ENCODE data around the gene LHCGR.

LHCGR gene

GRCh38 chr2:48673581-48673980 is 81.9 kb downstream of the LHCGR start:
- DNase-seq (ENCODE audit: insufficient read length, low spot score) (no peak), FAIRE-seq (no peak)
- TF ChIP-seq, protein P1, sequence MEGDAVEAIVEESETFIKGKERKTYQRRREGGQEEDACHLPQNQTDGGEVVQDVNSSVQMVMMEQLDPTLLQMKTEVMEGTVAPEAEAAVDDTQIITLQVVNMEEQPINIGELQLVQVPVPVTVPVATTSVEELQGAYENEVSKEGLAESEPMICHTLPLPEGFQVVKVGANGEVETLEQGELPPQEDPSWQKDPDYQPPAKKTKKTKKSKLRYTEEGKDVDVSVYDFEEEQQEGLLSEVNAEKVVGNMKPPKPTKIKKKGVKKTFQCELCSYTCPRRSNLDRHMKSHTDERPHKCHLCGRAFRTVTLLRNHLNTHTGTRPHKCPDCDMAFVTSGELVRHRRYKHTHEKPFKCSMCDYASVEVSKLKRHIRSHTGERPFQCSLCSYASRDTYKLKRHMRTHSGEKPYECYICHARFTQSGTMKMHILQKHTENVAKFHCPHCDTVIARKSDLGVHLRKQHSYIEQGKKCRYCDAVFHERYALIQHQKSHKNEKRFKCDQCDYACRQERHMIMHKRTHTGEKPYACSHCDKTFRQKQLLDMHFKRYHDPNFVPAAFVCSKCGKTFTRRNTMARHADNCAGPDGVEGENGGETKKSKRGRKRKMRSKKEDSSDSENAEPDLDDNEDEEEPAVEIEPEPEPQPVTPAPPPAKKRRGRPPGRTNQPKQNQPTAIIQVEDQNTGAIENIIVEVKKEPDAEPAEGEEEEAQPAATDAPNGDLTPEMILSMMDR (IDR thresholded peaks at IDR 0.05; ENCODE audit: insufficient read depth, missing control alignments), result no peak

DNA sequence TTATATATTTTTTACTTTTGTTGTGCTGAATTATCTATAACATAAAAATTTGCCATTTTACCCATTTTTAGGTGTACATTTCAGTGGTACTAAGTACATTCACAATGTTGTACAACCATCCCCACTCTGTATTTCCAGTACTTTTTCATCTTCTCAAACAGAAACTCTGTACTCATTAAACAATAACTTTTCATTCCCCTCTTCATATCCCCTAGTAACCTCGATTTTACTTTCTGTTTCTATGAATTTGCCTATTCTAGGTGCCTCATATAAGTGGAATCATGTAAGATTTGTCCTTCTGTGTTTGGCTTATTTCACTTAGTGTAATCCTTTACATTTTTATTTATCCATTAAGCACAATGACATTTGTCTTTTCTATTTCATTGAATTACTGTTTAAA is 86.5 kb downstream of the LHCGR start:
- FAIRE-seq (no peak), DNase-seq (ENCODE audit: insufficient read length, low spot score) (no peak)
- TF ChIP-seq, protein P1 (IDR thresholded peaks at IDR 0.05; ENCODE audit: insufficient read depth, missing control alignments), result no peak

- DNase-seq (ENCODE audit: insufficient read length, low spot score) (no peak), FAIRE-seq (no peak)
- TF ChIP-seq, protein P1 (IDR thresholded peaks at IDR 0.05; ENCODE audit: insufficient read depth, missing control alignments), result no peak
Observed at GRCh38 chr2:48651158-48651790, 104.2 kb downstream of the LHCGR start.

DNA sequence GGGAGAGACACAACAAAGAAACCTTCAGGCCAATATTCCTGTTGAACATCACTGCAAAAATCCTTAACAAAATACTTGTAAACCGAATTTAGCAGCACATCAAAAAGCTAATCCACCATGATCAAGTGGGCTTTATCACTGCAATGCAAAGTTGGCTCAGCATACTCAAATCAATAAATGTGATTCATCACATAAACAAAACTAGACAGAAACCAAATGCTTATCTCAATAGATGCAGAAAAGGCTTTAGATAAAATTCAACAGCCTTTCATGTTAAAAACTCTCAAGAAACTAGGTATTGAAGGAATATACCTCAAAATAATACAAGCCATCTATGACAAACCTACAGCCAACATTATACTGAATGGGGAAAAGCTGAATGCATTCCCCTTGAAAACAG is 117.3 kb downstream of the LHCGR start:
- TF ChIP-seq, protein P1 (IDR thresholded peaks at IDR 0.05; ENCODE audit: insufficient read depth, missing control alignments), result no peak
- FAIRE-seq (no peak), DNase-seq (ENCODE audit: insufficient read length, low spot score) (no peak)
